Activated T-cell treated with anti-CD3 and anti-CD28 coated beads for 24 hours (primary cell): ENCODE results near the gene TGFBR2.
"Not testable (repeated sequence)": the region's sequence is repeated elsewhere in the genome, so short reads cannot be mapped to it uniquely, and the experiment has no call there.

Experiments used
- DNase-seq: peaks from one replicate; pipeline ENCODE4 v3.0.0-alpha.2; 2020; ENCODE audit warnings: low read depth

Gene TGFBR2

GRCh38 chr3:30619318-30619717 lies 12.9 kb downstream of the TGFBR2 start:
- DNase-seq: no peak

- DNase-seq: no peak
Observed at GRCh38 chr3:30620402-30621360, 14.3 kb downstream of the TGFBR2 start.

DNA sequence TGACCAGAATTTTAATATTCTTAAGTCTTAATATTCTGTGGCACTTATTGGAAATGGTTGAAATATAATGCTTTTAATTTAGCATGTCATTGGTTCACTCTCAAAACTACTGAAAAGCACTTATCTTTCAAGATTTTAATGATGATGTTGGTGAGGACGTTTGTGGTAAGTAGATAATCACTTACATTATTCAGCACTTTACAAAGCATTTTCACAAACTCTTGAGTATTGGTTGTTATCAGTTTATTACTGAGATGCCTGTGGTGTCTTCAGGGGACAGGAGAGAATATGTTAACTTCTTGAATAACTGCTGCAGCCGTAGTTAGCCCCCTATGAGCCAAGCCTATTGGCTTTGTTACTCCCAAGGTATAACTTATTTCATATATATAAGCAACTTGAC lies 15.2 kb downstream of the TGFBR2 start:
- DNase-seq: no peak

- DNase-seq: no peak
Observed at GRCh38 chr3:30622047-30622545, 15.7 kb downstream of the TGFBR2 start.

- DNase-seq: no peak
Observed at GRCh38 chr3:30622790-30623189, 16.4 kb downstream of the TGFBR2 start.

GRCh38 chr3:30623351-30623750 lies 16.9 kb downstream of the TGFBR2 start:
- no peak for DNase-seq

GRCh38 chr3:30624480-30624879 lies 18.1 kb downstream of the TGFBR2 start:
- DNase-seq: not testable (repeated sequence)

GRCh38 chr3:30625541-30626438 lies 19.4 kb downstream of the TGFBR2 start:
- DNase-seq: no peak

DNA sequence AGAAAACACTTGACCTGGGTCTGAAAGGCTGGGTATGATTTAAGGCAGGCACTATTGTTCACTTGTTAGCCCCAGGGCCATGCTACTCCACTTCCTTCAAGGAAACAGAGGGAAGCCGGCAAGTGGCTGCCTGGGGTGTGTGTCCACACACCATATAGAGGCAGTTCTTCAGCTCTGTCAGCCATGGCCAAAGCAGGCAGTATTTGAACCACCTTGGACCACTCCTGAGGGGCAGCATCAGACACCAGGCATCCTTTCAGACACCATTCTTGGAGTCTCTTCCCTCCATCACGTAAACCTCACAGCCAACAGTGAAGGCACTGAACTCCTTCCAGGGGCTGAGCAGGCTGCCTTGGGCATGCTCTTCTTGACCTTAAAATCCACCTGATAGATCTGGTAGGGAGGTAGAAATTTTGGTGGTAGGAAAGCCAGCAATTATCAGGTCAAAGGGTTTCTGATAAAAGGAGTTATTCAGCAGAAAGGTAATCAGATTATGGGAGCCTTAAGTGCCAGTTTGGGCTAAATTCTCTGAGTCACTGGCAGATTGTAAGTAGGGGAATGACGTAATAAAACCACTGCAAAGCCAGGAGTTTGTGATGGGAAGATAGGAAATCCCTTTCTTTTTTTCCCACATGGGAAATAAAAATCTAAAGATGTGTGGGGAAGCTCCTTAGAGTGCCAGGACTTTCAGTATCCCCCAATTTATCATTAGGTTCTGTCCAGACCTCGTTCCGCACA lies 20.2 kb downstream of the TGFBR2 start:
- DNase-seq: no peak

GRCh38 chr3:30628205-30628900 lies 22.0 kb downstream of the TGFBR2 start:
- no peak for DNase-seq

DNA sequence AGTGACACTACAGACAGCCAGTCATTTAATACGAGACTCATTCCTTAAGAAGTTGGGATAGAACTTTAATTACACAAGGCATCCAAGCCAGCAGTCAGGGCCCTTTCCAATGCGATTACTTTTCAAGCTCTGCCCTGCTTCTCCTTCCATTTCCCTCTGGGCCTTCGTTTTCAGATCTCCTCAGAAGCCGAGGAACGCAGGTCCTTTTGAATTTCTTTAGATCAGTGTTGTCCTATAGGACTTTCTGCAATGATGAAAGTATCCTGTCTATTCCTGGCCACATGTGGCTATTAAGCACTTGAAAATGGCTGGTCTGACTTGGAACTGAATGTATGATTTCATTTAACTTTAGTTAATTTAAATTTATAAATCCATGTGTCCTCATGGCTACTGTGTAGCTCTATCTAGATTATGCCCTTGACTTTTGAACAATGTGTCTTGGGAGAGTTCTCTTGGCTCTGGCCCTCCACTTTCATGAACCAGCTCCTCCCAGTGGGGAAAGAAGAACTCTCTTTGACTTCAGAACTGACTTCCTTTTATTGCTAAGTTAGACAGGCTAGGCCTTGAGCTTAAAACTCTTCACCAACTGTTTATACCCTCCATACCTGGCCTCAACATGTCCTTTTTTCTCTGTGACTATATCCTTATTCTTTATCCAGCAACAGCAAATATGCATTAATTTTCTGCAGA lies 22.6 kb downstream of the TGFBR2 start:
- DNase-seq: no peak

- no peak for DNase-seq
Observed at GRCh38 chr3:30629746-30630145, 23.3 kb downstream of the TGFBR2 start.

- DNase-seq: no peak
Observed at GRCh38 chr3:30630238-30631030, 24.0 kb downstream of the TGFBR2 start.

- DNase-seq: no peak
Observed at GRCh38 chr3:30631243-30631904, 25.0 kb downstream of the TGFBR2 start.

DNA sequence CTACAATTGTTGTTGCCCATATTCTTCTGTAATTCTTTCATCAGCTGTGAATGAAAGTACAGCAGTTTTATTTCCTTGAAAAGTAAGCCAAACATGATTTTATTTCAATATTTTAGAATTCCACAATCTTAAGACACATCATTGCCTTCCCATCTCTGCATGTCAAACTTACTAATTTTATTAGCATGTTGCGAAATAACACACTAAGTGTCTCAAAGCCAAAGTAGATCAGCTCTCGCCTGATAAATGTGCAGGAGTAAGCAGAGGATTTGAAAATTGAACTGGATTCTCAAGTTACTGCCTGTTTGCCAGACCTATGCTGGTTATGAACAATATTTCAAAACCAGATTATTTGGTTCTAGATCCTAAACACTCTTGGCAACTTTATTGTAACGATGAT lies 25.7 kb downstream of the TGFBR2 start:
- no peak for DNase-seq

DNA sequence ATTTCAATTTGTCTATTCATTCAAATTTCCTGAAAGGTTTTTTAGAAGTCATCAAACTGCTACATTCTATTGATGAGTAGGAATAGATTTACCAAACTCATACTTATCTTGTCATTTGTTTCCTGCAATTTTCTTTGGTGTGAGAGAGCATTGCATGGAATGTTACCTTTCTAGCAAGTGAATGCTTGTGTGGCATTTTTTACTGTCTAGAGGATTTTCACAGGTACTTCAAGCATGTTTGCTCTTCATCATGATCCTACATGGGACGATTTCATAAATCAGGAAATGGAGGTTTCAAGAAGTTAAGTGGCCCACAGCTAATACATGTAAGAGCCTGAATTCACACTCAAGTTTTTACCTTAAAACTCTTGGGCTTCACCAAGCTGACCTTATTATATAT lies 26.1 kb downstream of the TGFBR2 start:
- DNase-seq: no peak

DNA sequence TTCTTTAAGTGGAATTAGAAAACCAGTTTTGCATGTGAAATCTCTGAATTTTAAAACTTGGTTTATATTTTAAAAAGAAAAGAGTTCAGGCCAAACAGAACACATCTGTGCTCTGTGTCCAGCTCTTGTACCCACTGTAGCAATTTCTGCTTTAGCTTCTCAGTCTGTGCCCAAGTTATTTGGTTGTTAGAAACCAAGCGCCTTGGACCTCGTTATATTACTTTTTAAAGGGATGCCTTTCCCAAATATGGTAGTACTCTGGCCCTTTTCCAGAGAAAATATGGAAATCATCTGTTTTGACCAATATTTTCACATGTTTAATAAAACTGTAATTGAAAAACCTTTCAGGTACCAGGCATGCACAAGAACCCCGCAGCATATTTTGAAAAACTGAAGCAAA lies 27.3 kb downstream of the TGFBR2 start:
- DNase-seq: no peak

GRCh38 chr3:30634761-30635735 lies 28.6 kb downstream of the TGFBR2 start:
- no peak for DNase-seq
